ENCODE results near the gene SPIRE2.
"Not testable (repeated sequence)": the region's sequence is repeated elsewhere in the genome, so short reads cannot be mapped to it uniquely, and the experiment has no call there.

Gene SPIRE2

DNA sequence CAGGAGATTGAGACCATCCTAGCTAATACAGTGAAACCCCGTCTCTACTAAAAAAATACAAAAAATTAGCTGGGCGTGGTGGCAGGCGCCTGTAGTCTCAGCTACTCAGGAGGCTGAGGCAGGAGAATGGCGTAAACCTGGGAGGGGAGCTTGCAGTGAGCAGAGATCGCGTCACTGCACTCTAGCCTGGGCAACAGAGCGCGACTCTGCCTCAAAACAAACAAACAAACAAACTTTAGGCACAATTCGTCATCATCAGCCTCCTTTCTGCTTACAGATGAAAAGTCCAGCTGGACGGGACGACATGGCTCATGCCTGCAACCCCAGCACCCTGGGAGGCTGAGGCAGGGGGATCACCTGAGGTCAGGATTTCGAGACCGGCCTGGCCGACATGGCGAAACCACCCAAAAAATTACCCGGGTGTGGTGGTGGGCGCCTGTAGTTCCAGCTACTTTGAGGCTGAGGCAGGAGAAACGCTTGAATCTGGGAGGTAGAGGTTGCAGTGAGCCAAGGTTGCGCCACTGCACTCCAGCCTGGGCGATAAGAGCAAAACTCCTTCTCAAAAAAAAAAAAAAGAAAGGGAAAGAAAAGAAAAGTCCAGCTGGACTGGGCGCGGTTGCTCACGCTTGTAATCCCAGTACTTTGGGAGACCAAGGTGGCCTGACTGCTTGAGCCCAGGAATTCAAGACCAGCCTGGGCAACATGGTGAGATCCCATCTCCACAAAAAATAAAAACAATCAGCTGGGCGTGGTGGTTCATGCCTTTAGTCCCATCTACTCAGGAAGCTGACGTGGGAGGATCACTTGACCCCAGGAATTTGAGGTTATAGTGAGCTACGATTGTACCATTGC is 1.5 kb upstream of the SPIRE2 start:
- H3K36me3 ChIP-seq (ENCODE audit: insufficient read depth, low read length): no peaks in the 10 kb centered on the region
- no peak overlapping the region for H3K4me3 ChIP-seq (ENCODE audit: low read depth, low read length)
- no peak overlapping the region; the same call in 1 of the 2 replicates for H3K27ac ChIP-seq (ENCODE audit: low read depth, low read length)
- H3K79me2 ChIP-seq (ENCODE audit: control insufficient read depth, insufficient read depth, low read length, unreplicated experiment): no peaks in the 10 kb centered on the region
- H2AFZ ChIP-seq (ENCODE audit: low read length, unreplicated experiment): no peak overlapping the region
- no peaks in the 10 kb centered on the region for H3K27me3 ChIP-seq (ENCODE audit: insufficient read depth, low read length)
- H3K4me1 ChIP-seq (ENCODE audit: control insufficient read depth, insufficient read depth, low read length, unreplicated experiment): peaks cover 13% of the 10 kb centered on the region

DNA sequence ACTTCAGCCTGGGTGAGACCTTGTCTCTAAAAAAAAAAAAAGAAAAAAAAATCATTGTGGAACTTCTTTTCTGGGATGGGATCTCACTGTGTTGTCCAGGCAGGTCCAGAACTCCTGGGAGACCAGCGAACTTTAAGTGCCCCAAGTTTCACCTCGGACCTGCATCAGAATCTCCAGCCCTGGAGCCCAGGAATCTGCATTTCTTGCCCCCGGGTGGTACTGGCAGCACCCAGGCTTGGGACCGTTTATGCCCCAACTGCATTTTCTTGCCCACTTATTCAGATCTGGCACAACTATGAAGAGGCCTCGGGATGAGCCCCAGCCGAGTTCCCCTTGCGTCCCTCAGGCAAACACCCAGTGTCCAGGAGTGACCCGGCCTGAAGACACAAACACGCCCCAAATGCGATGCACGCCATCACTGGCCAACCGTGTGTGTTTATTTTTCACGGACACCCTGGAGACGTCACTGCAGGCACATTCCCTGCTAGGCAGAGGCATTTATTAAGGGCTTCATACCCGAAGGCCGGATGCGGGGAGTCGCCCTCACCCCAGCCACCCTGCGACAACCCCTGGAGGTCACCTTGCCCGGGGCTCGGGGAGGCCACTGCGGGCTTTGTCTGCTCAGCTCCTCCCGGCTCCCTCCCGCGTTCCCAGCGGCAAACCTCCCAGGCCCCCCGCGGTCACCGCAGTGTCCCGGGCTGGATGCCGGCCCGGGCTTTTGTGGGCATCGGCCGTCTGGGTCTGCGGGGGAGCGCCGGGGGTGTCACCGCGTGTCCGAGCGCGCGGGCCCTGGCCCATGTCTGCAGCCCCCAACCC is 684 bp upstream of the SPIRE2 start:
- Histone ChIP-seq H3K27ac (ENCODE audit: low read depth, low read length) (peak overlapping the region; percentile 12; the same call in 1 of the 2 replicates), H3K4me3 (ENCODE audit: low read depth, low read length) (peak overlapping the region; percentile 70), H3K36me3 (ENCODE audit: insufficient read depth, low read length) (no peaks in the 10 kb centered on the region), H3K79me2 (ENCODE audit: control insufficient read depth, insufficient read depth, low read length, unreplicated experiment) (no peaks in the 10 kb centered on the region), H3K4me1 (ENCODE audit: control insufficient read depth, insufficient read depth, low read length, unreplicated experiment) (peaks cover 13% of the 10 kb centered on the region), H3K27me3 (ENCODE audit: insufficient read depth, low read length) (no peaks in the 10 kb centered on the region), H2AFZ (ENCODE audit: low read length, unreplicated experiment) (no peak overlapping the region)

DNA sequence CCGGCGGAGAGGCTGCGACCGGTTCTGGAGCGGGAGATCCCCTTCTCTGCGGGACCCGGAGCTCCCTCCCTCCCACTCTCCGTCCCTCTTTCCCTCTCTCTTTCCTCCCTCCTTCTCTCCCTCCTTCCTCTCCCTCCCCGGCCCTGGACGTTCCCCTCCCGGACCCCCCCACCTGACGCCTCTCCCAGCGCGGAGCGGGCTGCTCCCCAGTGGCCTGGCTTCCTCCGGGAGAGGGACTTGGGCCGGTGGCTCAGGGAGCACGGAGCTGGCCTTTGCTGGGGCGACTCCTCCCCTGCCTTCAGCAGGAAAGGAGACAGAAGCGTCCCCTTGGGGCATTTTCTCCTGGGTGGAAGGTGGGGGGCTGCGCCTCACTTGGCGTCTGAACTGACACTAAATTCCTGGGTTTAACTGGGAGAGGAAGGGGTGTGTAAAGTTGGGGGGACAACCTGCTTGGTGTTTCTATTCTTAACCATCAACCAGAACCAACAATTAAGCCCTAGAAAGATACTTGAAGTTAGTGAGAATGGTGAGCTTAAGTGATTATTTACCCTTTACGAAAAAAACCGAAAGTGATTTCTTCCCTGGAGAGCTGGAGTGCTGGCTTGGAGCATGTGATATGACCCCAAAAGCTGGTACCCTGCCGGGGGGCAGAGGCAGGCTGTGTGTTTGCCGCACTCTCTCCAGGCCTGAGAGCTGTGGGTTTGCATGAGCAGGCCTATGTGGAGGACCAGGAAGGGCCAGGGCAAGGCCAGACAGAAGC is 775 bp downstream of the SPIRE2 start:
- H3K36me3 ChIP-seq (ENCODE audit: insufficient read depth, low read length): no peaks in the 10 kb centered on the region
- H3K27me3 ChIP-seq (ENCODE audit: insufficient read depth, low read length): no peaks in the 10 kb centered on the region
- H3K4me1 ChIP-seq (ENCODE audit: control insufficient read depth, insufficient read depth, low read length, unreplicated experiment): peaks cover 13% of the 10 kb centered on the region
- peak overlapping the region; percentile 38 for H2AFZ ChIP-seq (ENCODE audit: low read length, unreplicated experiment)
- no peak overlapping the region for H3K27ac ChIP-seq (ENCODE audit: low read depth, low read length)
- H3K79me2 ChIP-seq (ENCODE audit: control insufficient read depth, insufficient read depth, low read length, unreplicated experiment): no peaks in the 10 kb centered on the region
- peak overlapping the region; percentile 83 for H3K4me3 ChIP-seq (ENCODE audit: low read depth, low read length)

DNA sequence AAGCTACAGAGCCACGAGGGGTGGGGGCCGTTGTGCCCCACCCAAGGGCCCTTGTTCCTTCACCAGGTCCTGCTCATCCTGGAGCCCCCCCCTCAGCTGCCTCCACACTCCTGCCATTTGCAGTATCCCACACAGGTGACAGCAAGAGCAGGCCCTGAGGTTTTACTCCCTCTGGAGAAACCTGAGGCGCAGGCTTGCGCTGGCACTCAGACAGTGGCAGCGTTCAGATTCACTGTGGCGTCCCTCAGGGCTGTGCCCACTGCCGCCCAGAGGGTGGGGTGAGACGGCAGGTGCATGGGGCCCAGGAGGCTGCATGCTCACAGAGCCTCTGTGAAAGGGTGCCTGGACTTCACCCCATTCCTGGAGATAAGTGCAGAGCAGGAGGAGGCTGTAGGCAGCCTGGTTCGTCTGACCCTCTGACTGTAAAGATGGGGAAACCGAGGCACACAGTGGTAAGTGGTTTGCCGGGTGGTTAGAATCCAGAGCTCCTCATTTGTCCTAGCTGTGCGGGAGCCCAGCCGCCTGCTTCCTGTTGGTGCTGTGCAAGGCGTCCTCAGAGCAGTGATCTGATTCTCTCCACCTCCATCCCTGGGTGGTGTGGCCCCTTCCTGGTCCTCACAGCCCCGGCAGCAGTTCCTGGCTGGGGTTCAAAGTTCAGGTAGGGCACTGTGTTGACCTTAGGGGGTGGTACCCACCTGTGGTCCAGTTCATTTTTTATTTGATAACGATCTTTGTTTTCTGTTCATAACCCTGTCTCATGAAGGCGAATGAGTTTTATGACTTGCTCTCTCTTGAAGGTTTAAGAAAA is 1.6 kb downstream of the SPIRE2 start:
- H3K4me1 ChIP-seq (ENCODE audit: control insufficient read depth, insufficient read depth, low read length, unreplicated experiment): peaks cover 13% of the 10 kb centered on the region

DNA sequence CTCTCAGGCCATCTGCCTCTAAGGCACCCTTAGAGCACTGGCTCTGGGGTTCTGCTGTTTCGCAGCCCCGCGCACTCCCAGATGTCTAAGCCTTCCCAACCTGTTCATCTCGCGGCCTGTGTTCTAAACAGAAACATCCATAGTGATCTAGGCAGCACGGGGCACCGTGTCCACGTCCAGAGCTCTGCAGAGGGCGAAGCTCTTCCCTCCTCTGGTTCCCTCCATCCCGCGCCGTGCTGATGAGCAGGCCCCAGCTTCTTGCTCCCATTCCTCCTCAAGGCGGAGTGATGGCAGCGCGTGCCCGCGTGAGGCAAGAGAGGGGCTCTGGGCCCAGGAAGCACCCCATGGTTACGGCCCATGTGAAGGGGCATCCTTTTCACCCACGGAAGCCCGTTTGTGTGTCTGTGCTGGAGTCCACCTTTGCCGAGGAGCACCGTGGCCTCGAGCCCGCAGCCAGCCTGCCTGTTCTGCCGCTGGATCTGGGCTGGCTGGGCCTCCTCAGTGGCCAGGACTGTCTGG is 3.6 kb downstream of the SPIRE2 start:
- Histone ChIP-seq H2AFZ (ENCODE audit: low read length, unreplicated experiment) (no peak overlapping the region), H3K4me1 (ENCODE audit: control insufficient read depth, insufficient read depth, low read length, unreplicated experiment) (peaks cover 13% of the 10 kb centered on the region), H3K4me3 (ENCODE audit: low read depth, low read length) (no peak overlapping the region), H3K27ac (ENCODE audit: low read depth, low read length) (no peak overlapping the region), H3K36me3 (ENCODE audit: insufficient read depth, low read length) (no peaks in the 10 kb centered on the region), H3K79me2 (ENCODE audit: control insufficient read depth, insufficient read depth, low read length, unreplicated experiment) (no peaks in the 10 kb centered on the region), H3K27me3 (ENCODE audit: insufficient read depth, low read length) (no peaks in the 10 kb centered on the region)

More for the DNA sequence above, 1.6 kb downstream of the SPIRE2 start:
- H3K79me2 ChIP-seq (ENCODE audit: control insufficient read depth, insufficient read depth, low read length, unreplicated experiment): no peaks in the 10 kb centered on the region
- H3K4me3 ChIP-seq (ENCODE audit: low read depth, low read length): peak overlapping the region; percentile 83
- no peaks in the 10 kb centered on the region for H3K27me3 ChIP-seq (ENCODE audit: insufficient read depth, low read length)
- H3K36me3 ChIP-seq (ENCODE audit: insufficient read depth, low read length): no peaks in the 10 kb centered on the region
- no peak overlapping the region for H3K27ac ChIP-seq (ENCODE audit: low read depth, low read length)
- no peak overlapping the region for H2AFZ ChIP-seq (ENCODE audit: low read length, unreplicated experiment)

DNA sequence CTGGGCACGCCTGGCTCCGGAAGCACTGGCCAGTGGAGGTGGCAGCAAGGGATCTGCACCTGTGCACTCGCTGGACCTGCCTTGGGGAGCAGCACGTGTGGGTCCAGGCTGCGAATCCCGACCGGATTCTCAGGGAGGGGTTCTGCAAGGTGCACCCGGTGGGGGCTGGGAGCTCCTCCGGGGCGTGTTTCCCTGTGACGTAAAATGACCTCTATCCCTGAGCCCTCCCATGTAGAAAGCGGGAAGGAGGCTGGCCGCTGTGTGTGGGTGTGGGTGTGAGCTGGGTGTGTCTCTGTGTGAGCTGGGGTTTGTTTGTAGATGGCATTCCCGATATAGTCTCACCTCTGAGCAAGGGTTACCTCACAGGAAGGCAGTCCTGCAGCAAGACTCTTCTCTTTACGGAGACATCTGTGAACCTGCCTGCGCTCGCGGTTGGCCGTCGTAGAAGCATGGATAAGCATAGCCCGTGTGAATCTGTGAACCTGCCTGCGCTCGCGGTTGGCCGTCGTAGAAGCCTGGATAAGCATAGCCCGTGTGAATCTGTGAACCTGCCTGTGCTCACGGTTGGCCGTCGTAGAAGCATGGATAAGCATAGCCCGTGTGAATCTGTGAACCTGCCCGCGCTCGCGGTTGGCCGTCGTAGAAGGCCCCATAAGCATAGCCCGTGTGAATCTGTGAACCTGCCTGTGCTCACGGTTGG is 5.5 kb downstream of the SPIRE2 start:
- H3K79me2 ChIP-seq (ENCODE audit: control insufficient read depth, insufficient read depth, low read length, unreplicated experiment); H3K4me3 ChIP-seq (ENCODE audit: low read depth, low read length); H3K27me3 ChIP-seq (ENCODE audit: insufficient read depth, low read length); H3K36me3 ChIP-seq (ENCODE audit: insufficient read depth, low read length); H3K27ac ChIP-seq (ENCODE audit: low read depth, low read length); H3K4me1 ChIP-seq (ENCODE audit: control insufficient read depth, insufficient read depth, low read length, unreplicated experiment); H2AFZ ChIP-seq (ENCODE audit: low read length, unreplicated experiment): not testable (repeated sequence)

DNA sequence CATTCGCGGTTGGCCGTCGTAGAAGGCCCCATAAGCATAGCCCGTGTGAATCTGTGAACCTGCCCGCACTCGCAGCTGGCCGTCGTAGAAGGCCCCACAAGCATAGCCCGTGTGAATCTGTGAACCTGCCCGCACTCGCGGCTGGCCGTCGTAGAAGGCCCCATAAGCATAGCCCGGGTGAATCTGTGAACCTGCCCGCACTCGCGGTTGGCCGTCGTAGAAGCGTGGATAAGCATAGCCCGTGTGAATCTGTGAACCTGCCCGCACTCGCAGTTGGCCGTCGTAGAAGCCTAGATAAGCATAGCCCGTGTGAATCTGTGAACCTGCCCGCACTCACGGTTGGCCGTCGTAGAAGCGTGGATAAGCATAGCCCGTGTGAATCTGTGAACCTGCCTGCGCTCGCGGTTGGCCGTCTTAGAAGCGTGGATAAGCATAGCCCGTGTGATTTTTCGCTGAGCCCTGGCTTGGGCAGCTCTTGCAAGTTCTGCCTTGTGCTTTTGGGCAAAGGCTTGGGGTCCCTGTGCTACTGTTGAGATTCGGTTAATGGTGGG is 6.6 kb downstream of the SPIRE2 start:
- H3K36me3 ChIP-seq (ENCODE audit: insufficient read depth, low read length); H3K4me3 ChIP-seq (ENCODE audit: low read depth, low read length); H3K27ac ChIP-seq (ENCODE audit: low read depth, low read length); H3K79me2 ChIP-seq (ENCODE audit: control insufficient read depth, insufficient read depth, low read length, unreplicated experiment); H2AFZ ChIP-seq (ENCODE audit: low read length, unreplicated experiment); H3K4me1 ChIP-seq (ENCODE audit: control insufficient read depth, insufficient read depth, low read length, unreplicated experiment); H3K27me3 ChIP-seq (ENCODE audit: insufficient read depth, low read length): not testable (repeated sequence)

DNA sequence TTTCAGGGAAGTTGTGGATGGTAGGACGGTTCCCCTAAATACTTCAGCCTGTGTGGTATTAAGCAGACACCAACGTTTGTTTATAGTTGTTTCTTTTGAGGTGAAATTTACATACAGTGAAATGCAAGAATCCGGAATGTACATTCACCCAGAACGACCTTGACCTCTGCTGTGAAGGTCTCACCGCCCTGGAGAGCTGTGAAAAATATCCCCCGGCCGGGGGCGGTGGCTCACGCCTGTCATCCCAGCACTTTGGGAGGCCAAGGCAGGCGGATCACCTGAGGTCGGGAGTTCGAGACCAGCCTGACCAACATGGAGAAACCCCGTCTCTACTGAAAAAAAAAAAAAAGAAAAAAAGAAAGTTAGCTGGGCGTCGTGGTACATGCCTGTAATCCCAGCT is 8.2 kb downstream of the SPIRE2 start:
- not testable (repeated sequence) for H3K27ac ChIP-seq (ENCODE audit: low read depth, low read length); H3K79me2 ChIP-seq (ENCODE audit: control insufficient read depth, insufficient read depth, low read length, unreplicated experiment); H3K27me3 ChIP-seq (ENCODE audit: insufficient read depth, low read length); H2AFZ ChIP-seq (ENCODE audit: low read length, unreplicated experiment); H3K4me3 ChIP-seq (ENCODE audit: low read depth, low read length); H3K36me3 ChIP-seq (ENCODE audit: insufficient read depth, low read length); H3K4me1 ChIP-seq (ENCODE audit: control insufficient read depth, insufficient read depth, low read length, unreplicated experiment)

DNA sequence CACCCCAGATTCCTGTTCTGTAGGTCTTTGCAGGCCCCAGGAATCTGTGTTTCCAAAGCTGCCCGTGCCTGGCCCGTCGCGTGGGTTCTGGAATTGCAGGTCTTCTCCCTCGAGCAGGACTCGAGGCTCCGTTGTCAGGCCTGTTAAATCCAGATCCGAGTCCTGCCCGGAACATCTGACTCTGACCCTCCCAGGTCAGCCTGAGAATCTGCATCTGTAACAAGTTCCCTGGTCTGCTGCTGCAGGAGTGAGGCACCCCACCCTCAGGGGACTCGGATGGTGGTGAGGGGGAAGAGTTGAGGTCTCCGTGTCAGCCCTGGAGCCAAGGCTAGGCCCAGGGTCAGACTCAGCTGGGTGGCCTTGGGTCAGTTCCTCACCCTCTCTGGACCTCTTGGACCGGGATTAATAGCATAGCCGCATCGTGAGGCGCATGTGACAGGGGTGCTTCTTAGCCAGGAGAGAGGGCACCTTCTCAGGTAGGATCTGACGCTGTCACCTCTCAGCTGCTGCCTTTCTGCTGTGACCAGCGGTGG is 8.8 kb downstream of the SPIRE2 start:
- Histone ChIP-seq H3K4me3 (ENCODE audit: low read depth, low read length) (no peak overlapping the region), H3K36me3 (ENCODE audit: insufficient read depth, low read length) (no peaks in the 10 kb centered on the region), H3K79me2 (ENCODE audit: control insufficient read depth, insufficient read depth, low read length, unreplicated experiment) (no peaks in the 10 kb centered on the region), H3K4me1 (ENCODE audit: control insufficient read depth, insufficient read depth, low read length, unreplicated experiment) (peaks cover 4% of the 10 kb centered on the region), H2AFZ (ENCODE audit: low read length, unreplicated experiment) (no peak overlapping the region), H3K27ac (ENCODE audit: low read depth, low read length) (no peak overlapping the region), H3K27me3 (ENCODE audit: insufficient read depth, low read length) (no peaks in the 10 kb centered on the region)

All from ACC112 (cell line).